ENCODE results near the gene ANO7. TPM values are rescaled to one million over a fixed set of nuclear protein-coding genes. Genes with fewer than 3 reads are reported as not detected.

ANO7 gene
- total and polyA plus RNA-seq, 2 of the 8 experiments (the other 6 are each of a cell fraction or from before 2014, with no cell fraction given): 3.2 to 6.9 TPM

DNA sequence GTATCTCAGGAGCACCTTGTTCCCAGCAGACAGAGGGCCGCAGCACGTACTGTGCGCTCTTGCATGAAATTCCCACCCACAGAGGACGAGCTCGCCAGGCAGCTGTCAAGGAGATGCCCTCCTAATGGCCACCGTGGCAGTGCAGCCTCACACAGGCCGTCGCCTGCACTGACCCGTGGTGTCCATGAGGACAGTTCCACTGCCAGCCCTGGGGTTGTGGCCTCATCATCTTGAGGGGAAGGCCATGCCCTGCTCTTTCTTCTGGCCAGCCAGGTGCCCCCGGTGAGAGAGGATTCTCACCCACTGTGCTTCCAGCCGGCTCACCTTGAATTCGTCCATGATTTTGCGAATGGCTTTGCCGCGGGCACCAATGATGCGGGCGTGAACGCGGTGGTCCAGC, 42.0 kb downstream of the ANO7 start (continued):
- TF ChIP-seq, protein P1, sequence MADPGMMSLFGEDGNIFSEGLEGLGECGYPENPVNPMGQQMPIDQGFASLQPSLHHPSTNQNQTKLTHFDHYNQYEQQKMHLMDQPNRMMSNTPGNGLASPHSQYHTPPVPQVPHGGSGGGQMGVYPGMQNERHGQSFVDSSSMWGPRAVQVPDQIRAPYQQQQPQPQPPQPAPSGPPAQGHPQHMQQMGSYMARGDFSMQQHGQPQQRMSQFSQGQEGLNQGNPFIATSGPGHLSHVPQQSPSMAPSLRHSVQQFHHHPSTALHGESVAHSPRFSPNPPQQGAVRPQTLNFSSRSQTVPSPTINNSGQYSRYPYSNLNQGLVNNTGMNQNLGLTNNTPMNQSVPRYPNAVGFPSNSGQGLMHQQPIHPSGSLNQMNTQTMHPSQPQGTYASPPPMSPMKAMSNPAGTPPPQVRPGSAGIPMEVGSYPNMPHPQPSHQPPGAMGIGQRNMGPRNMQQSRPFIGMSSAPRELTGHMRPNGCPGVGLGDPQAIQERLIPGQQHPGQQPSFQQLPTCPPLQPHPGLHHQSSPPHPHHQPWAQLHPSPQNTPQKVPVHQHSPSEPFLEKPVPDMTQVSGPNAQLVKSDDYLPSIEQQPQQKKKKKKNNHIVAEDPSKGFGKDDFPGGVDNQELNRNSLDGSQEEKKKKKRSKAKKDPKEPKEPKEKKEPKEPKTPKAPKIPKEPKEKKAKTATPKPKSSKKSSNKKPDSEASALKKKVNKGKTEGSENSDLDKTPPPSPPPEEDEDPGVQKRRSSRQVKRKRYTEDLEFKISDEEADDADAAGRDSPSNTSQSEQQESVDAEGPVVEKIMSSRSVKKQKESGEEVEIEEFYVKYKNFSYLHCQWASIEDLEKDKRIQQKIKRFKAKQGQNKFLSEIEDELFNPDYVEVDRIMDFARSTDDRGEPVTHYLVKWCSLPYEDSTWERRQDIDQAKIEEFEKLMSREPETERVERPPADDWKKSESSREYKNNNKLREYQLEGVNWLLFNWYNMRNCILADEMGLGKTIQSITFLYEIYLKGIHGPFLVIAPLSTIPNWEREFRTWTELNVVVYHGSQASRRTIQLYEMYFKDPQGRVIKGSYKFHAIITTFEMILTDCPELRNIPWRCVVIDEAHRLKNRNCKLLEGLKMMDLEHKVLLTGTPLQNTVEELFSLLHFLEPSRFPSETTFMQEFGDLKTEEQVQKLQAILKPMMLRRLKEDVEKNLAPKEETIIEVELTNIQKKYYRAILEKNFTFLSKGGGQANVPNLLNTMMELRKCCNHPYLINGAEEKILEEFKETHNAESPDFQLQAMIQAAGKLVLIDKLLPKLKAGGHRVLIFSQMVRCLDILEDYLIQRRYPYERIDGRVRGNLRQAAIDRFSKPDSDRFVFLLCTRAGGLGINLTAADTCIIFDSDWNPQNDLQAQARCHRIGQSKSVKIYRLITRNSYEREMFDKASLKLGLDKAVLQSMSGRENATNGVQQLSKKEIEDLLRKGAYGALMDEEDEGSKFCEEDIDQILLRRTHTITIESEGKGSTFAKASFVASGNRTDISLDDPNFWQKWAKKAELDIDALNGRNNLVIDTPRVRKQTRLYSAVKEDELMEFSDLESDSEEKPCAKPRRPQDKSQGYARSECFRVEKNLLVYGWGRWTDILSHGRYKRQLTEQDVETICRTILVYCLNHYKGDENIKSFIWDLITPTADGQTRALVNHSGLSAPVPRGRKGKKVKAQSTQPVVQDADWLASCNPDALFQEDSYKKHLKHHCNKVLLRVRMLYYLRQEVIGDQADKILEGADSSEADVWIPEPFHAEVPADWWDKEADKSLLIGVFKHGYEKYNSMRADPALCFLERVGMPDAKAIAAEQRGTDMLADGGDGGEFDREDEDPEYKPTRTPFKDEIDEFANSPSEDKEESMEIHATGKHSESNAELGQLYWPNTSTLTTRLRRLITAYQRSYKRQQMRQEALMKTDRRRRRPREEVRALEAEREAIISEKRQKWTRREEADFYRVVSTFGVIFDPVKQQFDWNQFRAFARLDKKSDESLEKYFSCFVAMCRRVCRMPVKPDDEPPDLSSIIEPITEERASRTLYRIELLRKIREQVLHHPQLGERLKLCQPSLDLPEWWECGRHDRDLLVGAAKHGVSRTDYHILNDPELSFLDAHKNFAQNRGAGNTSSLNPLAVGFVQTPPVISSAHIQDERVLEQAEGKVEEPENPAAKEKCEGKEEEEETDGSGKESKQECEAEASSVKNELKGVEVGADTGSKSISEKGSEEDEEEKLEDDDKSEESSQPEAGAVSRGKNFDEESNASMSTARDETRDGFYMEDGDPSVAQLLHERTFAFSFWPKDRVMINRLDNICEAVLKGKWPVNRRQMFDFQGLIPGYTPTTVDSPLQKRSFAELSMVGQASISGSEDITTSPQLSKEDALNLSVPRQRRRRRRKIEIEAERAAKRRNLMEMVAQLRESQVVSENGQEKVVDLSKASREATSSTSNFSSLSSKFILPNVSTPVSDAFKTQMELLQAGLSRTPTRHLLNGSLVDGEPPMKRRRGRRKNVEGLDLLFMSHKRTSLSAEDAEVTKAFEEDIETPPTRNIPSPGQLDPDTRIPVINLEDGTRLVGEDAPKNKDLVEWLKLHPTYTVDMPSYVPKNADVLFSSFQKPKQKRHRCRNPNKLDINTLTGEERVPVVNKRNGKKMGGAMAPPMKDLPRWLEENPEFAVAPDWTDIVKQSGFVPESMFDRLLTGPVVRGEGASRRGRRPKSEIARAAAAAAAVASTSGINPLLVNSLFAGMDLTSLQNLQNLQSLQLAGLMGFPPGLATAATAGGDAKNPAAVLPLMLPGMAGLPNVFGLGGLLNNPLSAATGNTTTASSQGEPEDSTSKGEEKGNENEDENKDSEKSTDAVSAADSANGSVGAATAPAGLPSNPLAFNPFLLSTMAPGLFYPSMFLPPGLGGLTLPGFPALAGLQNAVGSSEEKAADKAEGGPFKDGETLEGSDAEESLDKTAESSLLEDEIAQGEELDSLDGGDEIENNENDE (IDR thresholded peaks at IDR 0.05; ENCODE audit: insufficient replicate concordance, low read length): no peak
- TF ChIP-seq CBX5 (IDR thresholded peaks at IDR 0.05; ENCODE audit: low read depth, low read length) (no peak), PHF8 (conservative IDR thresholded peaks at IDR 0.05; ENCODE audit: low read depth, low read length) (no peak), NRF1 (IDR thresholded peaks at IDR 0.05; ENCODE audit: low read depth, low read length) (no peak), HDAC2 (IDR thresholded peaks at IDR 0.05; ENCODE audit: borderline replicate concordance in 1 of 2, low read depth in 2 of 2, low read length in 2 of 2) (no peak)
- TF ChIP-seq, protein P2, sequence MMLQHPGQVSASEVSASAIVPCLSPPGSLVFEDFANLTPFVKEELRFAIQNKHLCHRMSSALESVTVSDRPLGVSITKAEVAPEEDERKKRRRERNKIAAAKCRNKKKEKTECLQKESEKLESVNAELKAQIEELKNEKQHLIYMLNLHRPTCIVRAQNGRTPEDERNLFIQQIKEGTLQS (IDR thresholded peaks at IDR 0.05; ENCODE audit: insufficient read depth, low read depth, low read length): no peak
- TF ChIP-seq, protein P3, sequence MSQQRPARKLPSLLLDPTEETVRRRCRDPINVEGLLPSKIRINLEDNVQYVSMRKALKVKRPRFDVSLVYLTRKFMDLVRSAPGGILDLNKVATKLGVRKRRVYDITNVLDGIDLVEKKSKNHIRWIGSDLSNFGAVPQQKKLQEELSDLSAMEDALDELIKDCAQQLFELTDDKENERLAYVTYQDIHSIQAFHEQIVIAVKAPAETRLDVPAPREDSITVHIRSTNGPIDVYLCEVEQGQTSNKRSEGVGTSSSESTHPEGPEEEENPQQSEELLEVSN (IDR thresholded peaks at IDR 0.05): no peak
- TF ChIP-seq, protein P4, sequence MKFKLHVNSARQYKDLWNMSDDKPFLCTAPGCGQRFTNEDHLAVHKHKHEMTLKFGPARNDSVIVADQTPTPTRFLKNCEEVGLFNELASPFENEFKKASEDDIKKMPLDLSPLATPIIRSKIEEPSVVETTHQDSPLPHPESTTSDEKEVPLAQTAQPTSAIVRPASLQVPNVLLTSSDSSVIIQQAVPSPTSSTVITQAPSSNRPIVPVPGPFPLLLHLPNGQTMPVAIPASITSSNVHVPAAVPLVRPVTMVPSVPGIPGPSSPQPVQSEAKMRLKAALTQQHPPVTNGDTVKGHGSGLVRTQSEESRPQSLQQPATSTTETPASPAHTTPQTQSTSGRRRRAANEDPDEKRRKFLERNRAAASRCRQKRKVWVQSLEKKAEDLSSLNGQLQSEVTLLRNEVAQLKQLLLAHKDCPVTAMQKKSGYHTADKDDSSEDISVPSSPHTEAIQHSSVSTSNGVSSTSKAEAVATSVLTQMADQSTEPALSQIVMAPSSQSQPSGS (IDR thresholded peaks at IDR 0.05; ENCODE audit: low read length): no peak
